ENCODE measurements around the gene LEMD3. TPM values are rescaled to one million over a fixed set of nuclear protein-coding genes. Genes with fewer than 3 reads are reported as not detected.

LEMD3 gene
- total and polyA plus RNA-seq, 2 experiments from 2014 or later, result 8.6 to 17.9 TPM

DNA sequence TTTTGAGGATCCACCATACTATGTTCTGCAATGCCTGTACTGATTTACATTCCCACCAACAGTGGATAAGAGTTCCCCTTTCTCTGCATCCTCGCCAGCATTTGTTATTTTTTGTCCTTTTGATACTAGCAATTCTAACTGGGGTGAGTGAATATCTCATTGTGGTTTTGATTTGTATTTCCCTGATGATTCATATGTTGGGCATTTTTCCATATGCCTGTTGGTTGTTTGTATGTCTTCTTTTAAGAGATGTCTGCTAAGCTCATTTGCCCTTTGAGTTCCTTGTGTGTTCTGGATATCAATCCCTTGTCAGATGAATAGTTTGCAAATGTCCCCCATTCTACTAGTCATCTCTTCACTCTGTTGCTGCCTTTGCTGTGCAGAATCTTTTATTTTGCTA, 60.1 kb downstream of the LEMD3 start:
- peak; percentile 50 for DNase-seq
- H3K27me3 ChIP-seq (replicated peaks; ENCODE audit: insufficient read depth), result no peaks in the 10 kb centered on the region
- peaks cover 5% of the 10 kb centered on the region for H3K4me1 ChIP-seq (ENCODE audit: insufficient read depth)
- H3K9ac ChIP-seq, result no peak overlapping the region
- no peak overlapping the region for H2AFZ ChIP-seq
- H3K4me2 ChIP-seq (ENCODE audit: unreplicated experiment), result no peak overlapping the region
- no peak overlapping the region for H3K27ac ChIP-seq
- TF ChIP-seq EZH2phosphoT487 (IDR thresholded peaks at IDR 0.05; ENCODE audit: insufficient read depth, low read depth), result no peak
- peaks cover 15% of the 10 kb centered on the region for H3K36me3 ChIP-seq (ENCODE audit: low read depth)
- H3K9me2 ChIP-seq (ENCODE audit: insufficient read depth), result no peaks in the 10 kb centered on the region
- 84 to 86% methylated on average over 1 of the region's 1 CpG for WGBS, 2 experiments (ENCODE audit: low coverage in 1 of 2, low lambda C conversion rate in 2 of 2, missing lambda C conversion rate in 2 of 2)
- in situ Hi-C loops (cut with MboI), result no loop called here
- no peaks in the 10 kb centered on the region for H3K9me3 ChIP-seq (ENCODE audit: low read depth)
- H3K79me2 ChIP-seq (ENCODE audit: insufficient read depth), result peaks cover 70% of the 10 kb centered on the region
- H3K4me3 ChIP-seq, result no peak overlapping the region
- no peaks in the 10 kb centered on the region for H4K20me1 ChIP-seq (ENCODE audit: insufficient read depth)
- H3F3A ChIP-seq (ENCODE audit: insufficient read depth), result 0 out of 2 replicates have a peak, but pooled peaks cover 10% of the 10 kb centered on the region

DNA sequence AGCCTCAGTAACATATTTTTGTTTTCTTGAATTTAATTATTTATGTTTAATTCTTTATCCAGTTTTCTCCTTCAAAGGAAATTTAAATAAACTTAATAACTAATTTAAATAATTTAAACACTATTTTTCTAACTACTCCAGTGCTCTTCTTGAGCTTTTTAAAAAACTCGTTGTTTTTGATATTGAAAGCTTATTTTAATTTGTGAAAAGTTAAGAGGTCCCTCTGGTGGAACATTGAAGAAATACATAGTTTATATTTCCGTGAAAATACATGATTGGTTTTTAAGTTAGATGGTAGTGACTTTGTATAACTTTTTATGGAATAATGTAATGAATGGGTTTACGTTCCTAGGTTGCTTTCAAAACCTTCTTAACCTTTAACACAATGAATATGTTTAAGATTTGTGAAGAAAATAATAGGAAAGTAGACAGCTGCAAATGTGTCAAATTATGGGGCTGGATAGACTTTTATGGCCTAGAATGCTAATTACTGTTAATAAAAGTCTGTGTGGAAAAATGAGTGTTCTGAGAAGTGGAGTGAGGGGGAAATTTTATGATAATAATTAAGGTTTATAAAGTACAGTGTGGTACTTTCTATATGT, 63.2 kb downstream of the LEMD3 start:
- DNase-seq, result peak; percentile 56
- peak overlapping the region; percentile 26 for H3K9ac ChIP-seq
- in situ Hi-C loops (cut with MboI), result no loop called here
- H3K4me3 ChIP-seq, result no peak overlapping the region; the same call in 1 of the 2 replicates
- H3K27ac ChIP-seq, result no peak overlapping the region
- no peaks in the 10 kb centered on the region for H3K9me2 ChIP-seq (ENCODE audit: insufficient read depth)
- H3K79me2 ChIP-seq (ENCODE audit: insufficient read depth), result peaks cover 49% of the 10 kb centered on the region
- WGBS, 2 experiments (ENCODE audit: low coverage in 1 of 2, low lambda C conversion rate in 2 of 2, missing lambda C conversion rate in 2 of 2), result 3 to 6% methylated on average over 3 of the region's 3 CpGs
- H3K27me3 ChIP-seq (replicated peaks; ENCODE audit: insufficient read depth), result no peaks in the 10 kb centered on the region
- H3F3A ChIP-seq (ENCODE audit: insufficient read depth), result 0 out of 2 replicates have a peak, but pooled peaks cover 10% of the 10 kb centered on the region
- no peaks in the 10 kb centered on the region for H3K9me3 ChIP-seq (ENCODE audit: low read depth)
- peak overlapping the region; percentile 64 for H3K4me2 ChIP-seq (ENCODE audit: unreplicated experiment)
- H2AFZ ChIP-seq, result peak overlapping the region; percentile 18; the same call in 1 of the 2 replicates
- no peaks in the 10 kb centered on the region for H4K20me1 ChIP-seq (ENCODE audit: insufficient read depth)
- TF ChIP-seq EZH2 (IDR thresholded peaks at IDR 0.05; ENCODE audit: insufficient read depth, poor library complexity, severe bottlenecking) (no peak), EZH2phosphoT487 (IDR thresholded peaks at IDR 0.05; ENCODE audit: insufficient read depth, low read depth) (no peak)
- peaks cover 9% of the 10 kb centered on the region for H3K36me3 ChIP-seq (ENCODE audit: low read depth)
- H3K4me1 ChIP-seq (ENCODE audit: insufficient read depth), result peaks cover 5% of the 10 kb centered on the region

DNA sequence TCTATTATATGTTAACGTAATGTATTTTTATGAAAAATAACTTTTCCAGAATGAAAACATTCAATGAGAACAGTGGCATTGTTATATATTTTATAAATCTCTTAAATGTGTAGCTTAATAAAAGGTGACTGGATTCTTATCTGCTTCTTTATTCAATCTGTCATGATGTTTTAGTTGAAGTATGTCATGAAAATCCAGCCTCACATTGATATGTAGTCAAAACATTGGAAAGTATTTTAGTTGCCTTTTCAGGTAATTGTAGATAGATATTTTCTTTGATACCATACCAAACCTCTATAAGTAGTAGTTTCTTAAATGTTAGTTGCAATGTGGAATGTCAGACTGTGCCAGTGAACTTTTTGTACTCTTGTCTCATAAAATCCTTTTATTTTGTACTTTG, 67.8 kb downstream of the LEMD3 start:
- H2AFZ ChIP-seq, result no peak overlapping the region
- H3K9ac ChIP-seq, result no peak overlapping the region
- H3K27ac ChIP-seq, result no peak overlapping the region
- DNase-seq, result no peak
- H3K27me3 ChIP-seq (replicated peaks; ENCODE audit: insufficient read depth), result no peaks in the 10 kb centered on the region
- H3K4me3 ChIP-seq, result no peak overlapping the region
- no peaks in the 10 kb centered on the region for H3K9me2 ChIP-seq (ENCODE audit: insufficient read depth)
- no peaks in the 10 kb centered on the region for H3F3A ChIP-seq (ENCODE audit: insufficient read depth)
- TF ChIP-seq EZH2phosphoT487 (IDR thresholded peaks at IDR 0.05; ENCODE audit: insufficient read depth, low read depth) (no peak), EZH2 (IDR thresholded peaks at IDR 0.05; ENCODE audit: insufficient read depth, poor library complexity, severe bottlenecking) (no peak)
- H3K36me3 ChIP-seq (ENCODE audit: low read depth), result peaks cover 17% of the 10 kb centered on the region; the same call in 1 of the 2 replicates
- H3K79me2 ChIP-seq (ENCODE audit: insufficient read depth), result peaks cover 26% of the 10 kb centered on the region
- in situ Hi-C loops (cut with MboI), result no loop called here
- H3K9me3 ChIP-seq (ENCODE audit: low read depth), result no peaks in the 10 kb centered on the region
- no peak overlapping the region for H3K4me2 ChIP-seq (ENCODE audit: unreplicated experiment)
- no peaks in the 10 kb centered on the region for H4K20me1 ChIP-seq (ENCODE audit: insufficient read depth)
- WGBS, 2 experiments (ENCODE audit: low coverage in 1 of 2, low lambda C conversion rate in 2 of 2, missing lambda C conversion rate in 2 of 2), result 96 to 100% methylated on average over 1 of the region's 1 CpG
- H3K4me1 ChIP-seq (ENCODE audit: insufficient read depth), result peaks cover under 1% of the 10 kb centered on the region; the same call in 1 of the 2 replicates

DNA sequence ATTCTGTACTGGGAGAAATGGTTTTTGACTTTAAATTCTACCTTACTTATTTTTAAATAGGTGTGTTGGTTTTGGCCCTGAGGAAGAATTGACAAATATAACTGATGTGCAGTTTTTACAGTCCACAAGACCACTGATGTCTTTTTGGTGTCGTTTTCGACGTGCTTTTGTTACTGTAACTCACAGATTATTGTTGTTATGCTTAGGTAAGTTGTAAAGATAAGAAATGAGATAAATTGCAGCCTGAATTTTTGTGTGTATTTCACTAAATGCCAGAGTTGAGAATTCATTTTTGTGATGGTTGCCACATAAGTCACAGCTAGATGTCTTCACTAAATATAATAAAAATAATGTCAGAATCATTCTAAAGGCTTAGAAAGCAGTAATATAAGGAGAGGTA, 69.2 kb downstream of the LEMD3 start:
- H3K36me3 ChIP-seq (ENCODE audit: low read depth), result peaks cover 23% of the 10 kb centered on the region; the same call in 1 of the 2 replicates
- H3K9me3 ChIP-seq (ENCODE audit: low read depth), result no peaks in the 10 kb centered on the region
- no peaks in the 10 kb centered on the region for H4K20me1 ChIP-seq (ENCODE audit: insufficient read depth)
- H3K9ac ChIP-seq, result no peak overlapping the region
- H2AFZ ChIP-seq, result no peak overlapping the region
- in situ Hi-C loops (cut with MboI), result no loop called here
- H3K4me3 ChIP-seq, result no peak overlapping the region
- DNase-seq, result no peak
- no peaks in the 10 kb centered on the region for H3K27me3 ChIP-seq (replicated peaks; ENCODE audit: insufficient read depth)
- H3K4me2 ChIP-seq (ENCODE audit: unreplicated experiment), result no peak overlapping the region
- TF ChIP-seq EZH2phosphoT487 (IDR thresholded peaks at IDR 0.05; ENCODE audit: insufficient read depth, low read depth), result no peak
- no peak for TF ChIP-seq EZH2 (IDR thresholded peaks at IDR 0.05; ENCODE audit: insufficient read depth, poor library complexity, severe bottlenecking)
- peaks cover 4% of the 10 kb centered on the region; the same call in 1 of the 2 replicates for H3K4me1 ChIP-seq (ENCODE audit: insufficient read depth)
- 86 to 93% methylated on average over 3 of the region's 3 CpGs for WGBS, 2 experiments (ENCODE audit: low coverage in 1 of 2, low lambda C conversion rate in 2 of 2, missing lambda C conversion rate in 2 of 2)
- no peaks in the 10 kb centered on the region for H3K9me2 ChIP-seq (ENCODE audit: insufficient read depth)
- no peak overlapping the region for H3K27ac ChIP-seq
- H3K79me2 ChIP-seq (ENCODE audit: insufficient read depth), result peaks cover 15% of the 10 kb centered on the region
- H3F3A ChIP-seq (ENCODE audit: insufficient read depth), result no peaks in the 10 kb centered on the region
